SK-N-SH (cell line): ENCODE measurements around the gene C12orf43. TPM values are rescaled to one million over a fixed set of nuclear protein-coding genes. Genes with fewer than 3 reads are reported as not detected.

Experiments
- CTCF ChIA-PET: fragments of 300-600, 350-600 bp; formaldehyde crosslinking; extraction: SDS; loops from one replicate; lab custom pipeline; 2021; lab: Yijun Ruan, JAX
- POLR2A ChIA-PET: fragments of 350-600 bp; sonication (Branson Sonifier 250); formaldehyde crosslinking; extraction: SDS; loops from one replicate; lab custom pipeline; 2020; ENCODE audit warnings: antibody characterized with exemption, inconsistent platforms; lab: Yijun Ruan, JAX
- DNase-seq: peaks from one replicate; pipeline ENCODE4 v3.0.0; 2012
- H2AFZ ChIP-seq: fragments of 200-600 bp; sonication (generic); 2 replicates; pipeline ENCODE4 v1.8.1; 2016; ENCODE audit warnings: antibody characterized with exemption, mild to moderate bottlenecking, low read depth
- H3F3A ChIP-seq: fragments of 200-600 bp; sonication (generic); replicated peaks from 2 replicates; pipeline ENCODE3; 2016; ENCODE audit warnings: antibody characterized with exemption, mild to moderate bottlenecking; ENCODE audit not compliant: insufficient read depth
- H3K27ac ChIP-seq, 2 experiments: fragments of 200-500 bp in 1 of 2; fragments of 200-600 bp in 1 of 2; sonication (Bioruptor generic) in 1 of 2; sonication (generic), shearing (Covaris generic) in 1 of 2; 2 replicates each; pipeline versions ENCODE4 v1.5.1 to v1.6.1; 2014 to 2016; ENCODE audit warnings: low read depth in 2 of 2, inconsistent platforms in 1 of 2, low read length in 1 of 2, mild to moderate bottlenecking in 1 of 2, mixed read lengths in 1 of 2
- H3K27me3 ChIP-seq: fragments of 200-600 bp; sonication (generic), shearing (Covaris generic); 2 replicates; pipeline ENCODE4 v1.6.1; 2016; ENCODE audit warnings: mixed run types; ENCODE audit not compliant: insufficient read depth
- H3K36me3 ChIP-seq, 2 experiments: fragments of 200-500 bp in 1 of 2; fragments of 200-600 bp in 1 of 2; sonication (Bioruptor generic) in 1 of 2; sonication (generic) in 1 of 2; replicated peaks in 1 of 2; 2 replicates each; pipeline versions ENCODE3 to v1.5.1; 2014 to 2016; ENCODE audit warnings: low read length in 1 of 2, mild to moderate bottlenecking in 1 of 2; ENCODE audit not compliant: insufficient read depth in 2 of 2, control insufficient read depth in 1 of 2
- H3K4me1 ChIP-seq, 2 experiments: fragments of 200-500 bp in 1 of 2; fragments of 200-600 bp in 1 of 2; sonication (Bioruptor generic) in 1 of 2; sonication (generic), shearing (Covaris generic) in 1 of 2; 2 replicates each; pipeline versions ENCODE4 v1.5.1 to v1.6.1; 2014 to 2016; ENCODE audit warnings: low read depth in 1 of 2, low read length in 1 of 2, mixed run types in 1 of 2; ENCODE audit not compliant: insufficient read depth in 2 of 2, control insufficient read depth in 1 of 2
- H3K4me2 ChIP-seq: fragments of 200-600 bp; sonication (generic), shearing (Covaris generic); 2 replicates; pipeline ENCODE4 v1.6.1; 2017; ENCODE audit warnings: mixed run types
- H3K4me3 ChIP-seq, 2 experiments: fragments of 200-500 bp in 1 of 2; fragments of 200-600 bp in 1 of 2; sonication (Bioruptor generic) in 1 of 2; sonication (generic), shearing (Covaris generic) in 1 of 2; 2 replicates each; pipeline versions ENCODE4 v1.5.1 to v1.8.1; 2014 to 2016; ENCODE audit warnings: low read depth in 2 of 2, inconsistent platforms in 1 of 2, low read length in 1 of 2, mild to moderate bottlenecking in 1 of 2, mixed read lengths in 1 of 2, moderate library complexity in 1 of 2
- H3K79me2 ChIP-seq: fragments of 200-600 bp; sonication (generic); 2 replicates; pipeline ENCODE4 v1.8.1; 2017; ENCODE audit warnings: mild to moderate bottlenecking; ENCODE audit not compliant: insufficient read depth
- H3K9ac ChIP-seq: fragments of 200-600 bp; sonication (generic); 2 replicates; pipeline ENCODE4 v1.6.1; 2017; ENCODE audit warnings: mixed run types
- H3K9me2 ChIP-seq: fragments of 200-600 bp; sonication (generic); 2 replicates; pipeline ENCODE4 v1.6.1; 2017; ENCODE audit warnings: mixed run types
- H3K9me3 ChIP-seq: fragments of 200-600 bp; sonication (generic); 2 replicates; pipeline ENCODE4 v1.6.1; 2017; ENCODE audit warnings: mixed run types, mild to moderate bottlenecking, moderate library complexity
- H4K20me1 ChIP-seq: fragments of 200-600 bp; sonication (generic); 2 replicates; pipeline ENCODE4 v1.6.1; 2017; ENCODE audit warnings: mild to moderate bottlenecking, mixed run types; ENCODE audit not compliant: insufficient read depth
- CHD2 ChIP-seq: fragments of 150-350 bp; IDR thresholded peaks from 2 replicates; pipeline ENCODE4 v1.6.1; 2018; ENCODE audit warnings: low read length; ENCODE audit not compliant: partially characterized antibody
- EP300 ChIP-seq, 2 experiments: IDR thresholded peaks; 2 replicates each; pipeline versions ENCODE4 v1.4.0 to v1.6.1; 2012; ENCODE audit warnings: borderline replicate concordance in 1 of 2, low read depth in 1 of 2, low read length in 1 of 2
- FOXJ3 ChIP-seq: sonication (generic); formaldehyde crosslinking; IDR thresholded peaks from 2 replicates; pipeline ENCODE4 v1.5.1; 2020; ENCODE audit warnings: mild to moderate bottlenecking, missing genetic modification reagents
- FOXM1 ChIP-seq: IDR thresholded peaks from 2 replicates; pipeline ENCODE4 v1.4.0; 2012; ENCODE audit warnings: low read depth, mild to moderate bottlenecking
- GABPA ChIP-seq: IDR thresholded peaks from 2 replicates; pipeline ENCODE4 v1.4.0; 2012; ENCODE audit warnings: low read depth, mild to moderate bottlenecking
- GATA2 ChIP-seq: sonication (generic); formaldehyde crosslinking; IDR thresholded peaks from 2 replicates; pipeline ENCODE4 v1.5.0; 2020; ENCODE audit warnings: mild to moderate bottlenecking, missing genetic modification reagents
- IRF3 ChIP-seq: fragments of 150-350 bp; IDR thresholded peaks from 2 replicates; pipeline ENCODE4 v1.6.1; 2016; ENCODE audit warnings: mild to moderate bottlenecking, low read depth, low read length
- JUND ChIP-seq: IDR thresholded peaks from 2 replicates; pipeline ENCODE4 v1.4.0; 2012
- MAX ChIP-seq: IDR thresholded peaks from 2 replicates; pipeline ENCODE4 v1.4.0; 2012; ENCODE audit warnings: low read depth
- MEF2A ChIP-seq: IDR thresholded peaks from 2 replicates; pipeline ENCODE4 v1.4.0; 2012; ENCODE audit warnings: low read depth, borderline replicate concordance
- MXI1 ChIP-seq: IDR thresholded peaks from 2 replicates; pipeline ENCODE4 v1.6.1; 2012; ENCODE audit warnings: mild to moderate bottlenecking, low read depth, low read length, improper control_type of control experiment
- NFIC ChIP-seq: IDR thresholded peaks from 2 replicates; pipeline ENCODE4 v1.4.0; 2012; ENCODE audit warnings: borderline replicate concordance
- PBX3 ChIP-seq: IDR thresholded peaks from 2 replicates; pipeline ENCODE4; 2012
- POLR2AphosphoS5 ChIP-seq: IDR thresholded peaks from 2 replicates; pipeline ENCODE4 v1.6.1; 2012; ENCODE audit warnings: low read depth, low read length
- RCOR1 ChIP-seq: fragments of 150-350 bp; IDR thresholded peaks from 2 replicates; pipeline ENCODE4 v1.6.1; 2017; ENCODE audit warnings: antibody characterized with exemption, low read length
- RFX5 ChIP-seq: IDR thresholded peaks from 2 replicates; pipeline ENCODE4 v1.6.1; 2012; ENCODE audit warnings: mild to moderate bottlenecking, improper control_type of control experiment, low read length
- RXRA ChIP-seq: IDR thresholded peaks from 2 replicates; pipeline ENCODE4 v1.4.0; 2012; ENCODE audit warnings: low read depth, mild to moderate bottlenecking, borderline replicate concordance
- SIN3A ChIP-seq: IDR thresholded peaks from 2 replicates; pipeline ENCODE4 v1.6.1; 2012; ENCODE audit warnings: low read depth, mild to moderate bottlenecking, low read length, moderate library complexity, borderline replicate concordance
- SMC3 ChIP-seq: IDR thresholded peaks from 2 replicates; pipeline ENCODE4 v1.6.1; 2012; ENCODE audit warnings: low read depth, low read length, improper control_type of control experiment
- TAF1 ChIP-seq: IDR thresholded peaks from 2 replicates; pipeline ENCODE4 v1.6.1; 2012; ENCODE audit warnings: low read depth, mild to moderate bottlenecking, low read length, moderate library complexity, borderline replicate concordance
- TEAD4 ChIP-seq: IDR thresholded peaks from 2 replicates; pipeline ENCODE4 v1.4.0; 2012; ENCODE audit warnings: mild to moderate bottlenecking, borderline replicate concordance; ENCODE audit not compliant: insufficient read depth
- USF1 ChIP-seq: IDR thresholded peaks from 2 replicates; pipeline ENCODE4 v1.4.0; 2012; ENCODE audit warnings: low read depth, borderline replicate concordance
- USF2 ChIP-seq: fragments of 150-350 bp; IDR thresholded peaks from 2 replicates; pipeline ENCODE4 v1.6.1; 2017; ENCODE audit warnings: antibody characterized with exemption, low read length, low read depth, borderline replicate concordance
- WGBS: methylation state at CpG from one replicate; pipeline ENCODE4 v1.1.6; 2017; ENCODE audit warnings: low lambda C conversion rate; 5-methylcytosine and 5-hydroxymethylcytosine counted together
- polyA plus RNA-seq, 3 experiments: library from polyadenylated mRNA; depleted of rRNA; stranded (reverse); fragments of >200 nt; gene quantifications; 2 replicates each; pipeline ENCODE4 v1.2.3, GENCODE V29; 2012

C12orf43 gene
- polyA plus RNA-seq, 1 of the 3 experiments (the other 2 are of a cell fraction): 13.9 TPM

GRCh38 chr12:121034616-121035305 is 18.5 kb upstream of the C12orf43 start:
- H3K27me3 ChIP-seq: no peaks in the 10 kb centered on the region
- H3K27ac ChIP-seq: peak overlapping the region in 1 of 2 experiments; percentile 57; a peak in 2 of 4 replicates
- TF ChIP-seq CHD2 (no peak), MXI1 (no peak), RCOR1 (no peak), FOXJ3 (CRISPR knock-in tag) (no peak), RXRA (no peak), POLR2AphosphoS5 (no peak)
- peaks cover 8% of the 10 kb centered on the region for H3F3A ChIP-seq
- H4K20me1 ChIP-seq: no peaks in the 10 kb centered on the region
- H2AFZ ChIP-seq: peak overlapping the region; percentile 78
- H3K9me3 ChIP-seq: no peaks in the 10 kb centered on the region
- no peaks in the 10 kb centered on the region for H3K79me2 ChIP-seq
- peaks cover 7 to 36% of the 10 kb centered on the region in 2 experiments; a peak in 2 of 4 replicates for H3K4me1 ChIP-seq
- H3K9ac ChIP-seq: peak overlapping the region; percentile 24; the same call in 1 of the 2 replicates
- no peak overlapping the region for H3K4me3 ChIP-seq
- ChIA-PET POLR2A (no interaction called here), CTCF (interaction anchor here (1.2 kb wide), 1 partner anchor 29 kb away, joined by 4 read pairs; no protein-coding TSS in a partner anchor)
- no peaks in the 10 kb centered on the region for H3K36me3 ChIP-seq
- H3K4me2 ChIP-seq: peak overlapping the region; percentile 41
- no peak for DNase-seq
- H3K9me2 ChIP-seq: no peaks in the 10 kb centered on the region
- WGBS: 92% methylated on average over 7 of the region's 9 CpGs

- 70% methylated on average over 10 of the region's 10 CpGs for WGBS
- no peak for DNase-seq
- Histone ChIP-seq H3K9me2 (no peaks in the 10 kb centered on the region), H3K4me1 (peaks cover 4 to 36% of the 10 kb centered on the region in 2 experiments; a peak in 2 of 4 replicates), H3F3A (peaks cover 8% of the 10 kb centered on the region), H3K4me2 (peak overlapping the region; percentile 41), H3K27me3 (no peaks in the 10 kb centered on the region), H2AFZ (peak overlapping the region; percentile 78), H3K27ac (peak overlapping the region in 1 of 2 experiments; percentile 57; a peak in 2 of 4 replicates), H3K9me3 (no peaks in the 10 kb centered on the region), H3K79me2 (no peaks in the 10 kb centered on the region), H3K9ac (peak overlapping the region; percentile 24; the same call in 1 of the 2 replicates), H3K36me3 (no peaks in the 10 kb centered on the region), H4K20me1 (no peaks in the 10 kb centered on the region), H3K4me3 (no peak overlapping the region)
- POLR2A ChIA-PET: no interaction called here
- CTCF ChIA-PET: interaction anchor here (0.9 to 1.2 kb wide), 2 partner anchors 29 to 385 kb away, joined by 3 to 4 read pairs; no protein-coding TSS in a partner anchor
- TF ChIP-seq JUND: peak; percentile 52; the same call in 1 of the 2 replicates
- TF ChIP-seq MEF2A: no peak
- TF ChIP-seq IRF3: no peak
- no peak for TF ChIP-seq POLR2AphosphoS5
- no peak for TF ChIP-seq MAX
- TF ChIP-seq PBX3: peak; percentile 78
- TF ChIP-seq GABPA: no peak
- no peak for TF ChIP-seq GATA2 (CRISPR knock-in tag)
- 0 out of 2 replicates have a peak, but pooled peaks have one; percentile 42 for TF ChIP-seq NFIC
- TF ChIP-seq TEAD4: no peak
- TF ChIP-seq TAF1: no peak
- TF ChIP-seq SIN3A: no peak
- no peak for TF ChIP-seq SMC3
- no peak for TF ChIP-seq FOXM1
- no peak for TF ChIP-seq USF2
- no peak for TF ChIP-seq RFX5
- TF ChIP-seq USF1: no peak
- TF ChIP-seq EP300 (IDR thresholded peaks at IDR 0.05; ENCODE audit: borderline replicate concordance in 1 of 2, low read depth in 1 of 2, low read length in 1 of 2): 0 out of 4 replicates have a peak, but pooled peaks of 1 of the 2 experiments have one; percentile 15
These were observed 17.5 kb upstream of the C12orf43 start for GRCh38 chr12:121033625-121034349.
